HG03342 (cell line): ENCODE measurements around the gene DLX2.

Experiments
- ATAC-seq: cut with Tn5 transposase; IDR thresholded peaks from one replicate; pipeline ENCODE4 v1.9.1; 2021; ENCODE audit warnings: mild to moderate bottlenecking, moderate library complexity; ENCODE audit not compliant: unreplicated experiment

DLX2 gene

DNA sequence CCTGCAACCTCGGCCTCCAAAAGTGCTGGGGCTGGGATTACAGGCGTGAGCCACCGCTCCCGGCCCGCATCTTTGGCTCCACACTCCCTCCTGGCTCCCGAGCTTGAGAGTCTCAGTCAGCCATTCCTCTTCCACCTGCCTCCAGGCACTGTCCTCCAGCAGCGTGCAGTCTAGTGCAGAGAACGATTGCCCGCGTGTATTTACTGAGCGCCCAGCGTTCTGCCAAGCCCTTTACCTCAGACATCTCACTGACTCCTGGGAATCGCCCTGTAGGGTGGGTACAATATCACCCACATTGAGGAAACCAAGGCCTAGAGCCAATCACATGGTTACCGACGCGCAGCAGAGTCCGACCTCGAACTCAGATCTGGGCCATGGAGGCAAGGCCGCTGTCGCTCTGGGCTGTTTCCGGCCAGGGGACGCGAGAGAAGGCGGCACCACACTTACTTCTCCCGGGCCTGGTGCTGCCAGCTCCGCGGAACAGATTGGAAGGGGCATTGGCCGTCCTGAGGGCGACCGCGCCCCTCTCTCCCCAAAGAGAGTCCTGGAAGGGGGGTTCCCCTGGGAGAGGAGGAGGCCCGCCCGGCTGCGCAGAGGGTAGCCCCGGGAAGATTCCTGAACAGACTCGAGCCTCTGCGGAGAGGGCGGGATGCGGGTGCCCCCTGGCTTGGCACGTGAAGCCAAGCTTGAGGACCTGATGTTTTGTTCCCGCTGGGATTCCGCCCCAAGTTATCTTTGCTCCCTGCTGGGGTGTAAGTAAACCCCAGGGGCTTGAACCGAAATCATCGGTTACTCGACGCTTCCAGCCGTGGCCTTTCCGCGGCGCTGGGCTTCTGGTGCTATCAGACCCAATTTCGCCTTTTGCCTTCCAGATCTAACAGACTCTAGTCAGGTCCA, 5.2 kb upstream of the DLX2 start:
- no peak for ATAC-seq

GRCh38 chr2:172106108-172106961, 3.6 kb upstream of the DLX2 start:
- no peak for ATAC-seq

- no peak for ATAC-seq
These were observed 2.9 kb upstream of the DLX2 start for GRCh38 chr2:172105471-172106107.

DNA sequence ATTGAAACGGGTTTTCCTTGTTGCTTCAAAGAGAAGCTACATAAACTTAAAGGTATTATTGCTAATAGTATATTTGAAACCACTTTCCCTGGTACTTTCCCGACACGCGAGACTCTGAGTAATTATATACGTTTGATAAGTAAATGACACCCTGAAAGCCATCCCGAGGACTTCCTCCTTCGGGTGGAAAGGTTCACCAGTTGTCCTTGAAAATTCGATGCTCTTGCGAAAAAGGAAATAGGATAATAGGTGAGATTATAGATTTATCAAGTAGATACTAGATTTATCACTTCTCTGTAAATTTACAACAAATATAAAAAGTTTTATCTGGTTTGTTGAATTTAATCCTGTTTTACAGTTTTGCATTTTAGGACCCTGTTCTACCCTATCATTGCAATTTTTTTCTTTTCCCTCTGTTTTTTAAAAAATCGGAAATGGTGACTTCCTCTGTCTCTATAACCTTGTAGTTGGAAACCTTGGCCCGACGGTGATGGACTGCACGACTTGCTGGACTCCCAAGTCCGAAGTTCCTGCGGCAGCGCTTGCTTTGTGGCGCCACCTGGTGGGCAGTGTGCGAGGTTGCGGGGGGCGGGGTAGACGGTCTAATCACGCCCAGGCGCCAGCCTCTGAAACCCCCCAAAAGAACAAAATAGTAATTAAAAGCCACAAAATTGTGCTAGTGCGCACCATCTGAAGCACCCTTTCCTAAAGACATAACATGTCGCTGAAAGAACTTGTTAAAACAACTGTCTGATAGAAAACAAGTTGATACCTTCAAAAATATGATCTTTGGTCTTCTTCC, 972 bp upstream of the DLX2 start:
- ATAC-seq, result no peak

- peak; percentile 10 for ATAC-seq
These were observed 794 bp downstream of the DLX2 start for GRCh38 chr2:172101821-172102390.

DNA sequence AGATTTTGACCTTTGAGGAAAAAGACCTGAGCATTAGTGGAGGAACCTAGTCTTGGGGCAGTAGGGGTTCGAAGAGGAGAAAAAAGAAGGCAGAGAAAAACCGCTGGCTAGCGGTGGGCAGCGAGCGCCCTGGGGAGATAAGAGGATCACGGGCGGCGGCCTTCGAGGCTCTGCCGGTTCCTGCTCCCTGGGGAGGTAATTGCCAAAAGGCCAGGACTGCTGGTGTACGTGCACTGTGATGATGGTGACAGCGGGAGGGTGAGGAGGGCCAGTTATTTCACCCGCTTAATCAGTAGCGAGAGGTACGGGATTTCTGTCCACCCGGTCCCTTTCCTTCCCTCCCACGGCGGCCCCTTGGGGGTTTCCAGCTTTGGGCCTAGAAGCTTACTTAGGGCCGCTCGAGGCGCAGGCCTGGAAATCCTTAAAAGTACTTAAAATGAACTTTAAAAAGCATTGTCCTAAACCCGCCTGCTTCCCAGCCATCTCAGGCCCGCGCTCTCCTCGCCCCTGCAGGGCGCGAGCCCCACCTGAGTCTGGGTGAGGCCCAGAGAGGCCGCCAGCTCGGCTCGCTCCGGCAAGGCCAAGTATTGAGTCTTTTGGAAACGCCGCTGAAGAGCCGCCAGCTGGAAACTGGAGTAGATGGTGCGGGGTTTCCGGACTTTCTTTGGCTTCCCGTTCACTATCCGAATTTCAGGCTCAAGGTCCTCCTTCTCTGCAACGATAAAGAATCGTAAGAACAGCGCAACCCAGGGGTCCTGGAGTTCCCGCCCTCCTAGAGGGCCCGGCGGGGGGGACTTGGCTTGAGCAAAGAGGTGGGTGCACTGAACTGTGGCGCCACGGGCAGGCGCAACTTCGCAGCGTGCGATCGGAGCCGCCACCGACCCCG, 1.5 kb downstream of the DLX2 start:
- no peak for ATAC-seq

DNA sequence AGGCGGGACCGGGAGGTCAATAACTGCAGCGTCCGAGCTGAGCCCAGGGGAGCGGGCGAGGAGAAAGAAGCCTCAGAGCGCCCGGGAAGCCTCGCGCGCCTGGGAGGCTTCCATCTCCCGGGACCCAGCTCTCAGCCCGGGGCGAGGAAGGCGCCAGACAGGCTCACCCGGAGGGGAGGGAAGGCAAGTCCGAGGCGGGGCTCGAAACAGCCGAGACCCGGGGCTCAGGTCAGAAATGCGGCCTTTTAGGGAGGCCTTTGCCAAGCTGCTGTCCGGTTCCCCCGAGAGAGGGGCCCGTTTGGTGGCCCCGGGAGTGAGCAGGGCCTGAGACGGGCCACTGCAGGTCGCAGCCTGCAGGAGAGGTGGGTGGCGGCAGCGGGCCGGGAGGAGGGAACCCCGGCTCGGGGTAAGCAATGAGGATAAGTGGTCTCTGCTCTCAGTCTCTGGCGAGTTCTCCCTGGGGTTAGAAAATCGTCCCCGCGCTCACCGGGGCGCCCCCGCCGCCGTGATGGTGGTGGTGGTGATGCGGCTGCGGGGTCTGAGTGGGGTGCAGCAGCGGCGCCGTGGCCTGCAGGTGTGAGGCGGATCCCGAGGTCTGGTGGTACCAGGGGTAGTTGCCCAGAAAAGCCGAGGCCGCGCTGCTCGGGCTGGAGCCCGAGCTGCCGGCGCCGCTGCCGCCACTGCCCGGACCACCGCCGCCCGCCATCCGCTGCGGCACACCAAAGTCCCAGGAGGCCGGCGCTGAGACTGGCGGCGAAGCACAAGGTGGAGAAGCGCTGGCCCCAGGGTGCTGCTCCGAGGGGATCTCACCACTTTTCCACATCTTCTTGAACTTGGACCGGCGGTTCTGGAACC, 2.4 kb downstream of the DLX2 start:
- no peak for ATAC-seq

- ATAC-seq, result no peak
These were observed 3.1 kb downstream of the DLX2 start for GRCh38 chr2:172099472-172100079.

GRCh38 chr2:172098650-172099471, 3.8 kb downstream of the DLX2 start:
- no peak for ATAC-seq

DNA sequence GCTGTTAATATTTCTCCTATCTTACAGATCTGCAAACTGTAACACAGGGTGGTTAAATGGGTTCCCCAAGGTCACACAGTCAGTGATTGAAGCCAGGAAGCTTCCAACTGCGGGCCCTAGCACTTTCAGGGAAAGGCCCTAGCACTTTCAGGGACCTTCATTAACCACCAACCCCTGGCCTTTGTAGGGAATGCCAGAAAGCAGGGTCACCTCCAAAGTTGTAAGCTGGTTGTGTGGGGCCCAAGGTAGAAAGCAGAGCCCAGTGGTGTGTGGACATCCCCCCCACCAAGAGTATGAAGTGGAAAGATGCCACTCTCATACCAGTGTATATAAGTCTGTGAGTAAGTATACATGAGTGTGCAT, 4.4 kb downstream of the DLX2 start:
- ATAC-seq, result no peak

- no peak for ATAC-seq
These were observed 5.1 kb downstream of the DLX2 start for GRCh38 chr2:172097557-172098131.

DNA sequence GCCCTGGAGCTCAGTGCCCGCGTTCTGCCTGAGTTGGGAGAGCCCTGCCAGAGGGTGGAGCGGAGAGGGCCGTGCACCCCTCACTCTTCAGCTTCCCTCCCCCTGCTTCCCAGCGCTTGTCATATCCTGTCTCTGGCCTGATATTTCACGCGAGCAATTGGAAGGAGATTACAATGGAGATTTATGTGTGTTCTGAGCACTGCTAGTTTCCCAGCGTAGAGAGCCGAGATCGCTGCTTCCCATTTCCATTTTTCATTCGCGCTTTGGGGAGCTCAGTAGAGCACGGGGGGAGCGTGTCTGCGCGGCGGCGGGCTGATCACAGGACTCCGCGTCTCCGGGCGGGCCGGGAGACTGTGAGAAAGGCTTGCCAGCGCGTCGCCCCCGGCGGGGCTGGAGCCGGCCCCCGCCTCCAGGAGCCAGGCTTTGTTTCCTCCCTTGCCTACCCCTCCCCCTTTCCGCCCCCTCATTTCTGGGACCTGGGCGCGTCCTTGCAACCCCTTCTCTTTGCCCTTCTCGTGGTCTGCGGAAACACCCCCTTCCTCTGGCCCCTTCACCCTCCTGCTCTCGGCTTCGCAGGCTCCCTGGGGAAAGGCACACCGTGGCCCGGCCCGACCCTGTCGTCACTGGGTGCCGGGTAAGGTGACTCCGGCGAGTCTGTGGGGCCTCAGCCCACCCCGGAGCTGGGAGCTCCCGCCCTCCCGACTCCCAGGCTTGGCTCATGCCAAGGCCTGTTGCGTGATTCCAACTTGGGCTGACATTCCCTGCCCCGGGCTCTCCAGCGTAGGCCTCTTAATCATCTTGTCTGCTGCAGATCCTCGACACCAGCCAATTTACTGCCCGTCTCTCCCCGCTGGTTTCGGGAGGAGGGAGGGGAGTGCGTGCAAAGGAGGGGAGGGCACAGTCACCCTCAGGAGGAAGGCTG, 5.8 kb downstream of the DLX2 start:
- ATAC-seq, result no peak

DNA sequence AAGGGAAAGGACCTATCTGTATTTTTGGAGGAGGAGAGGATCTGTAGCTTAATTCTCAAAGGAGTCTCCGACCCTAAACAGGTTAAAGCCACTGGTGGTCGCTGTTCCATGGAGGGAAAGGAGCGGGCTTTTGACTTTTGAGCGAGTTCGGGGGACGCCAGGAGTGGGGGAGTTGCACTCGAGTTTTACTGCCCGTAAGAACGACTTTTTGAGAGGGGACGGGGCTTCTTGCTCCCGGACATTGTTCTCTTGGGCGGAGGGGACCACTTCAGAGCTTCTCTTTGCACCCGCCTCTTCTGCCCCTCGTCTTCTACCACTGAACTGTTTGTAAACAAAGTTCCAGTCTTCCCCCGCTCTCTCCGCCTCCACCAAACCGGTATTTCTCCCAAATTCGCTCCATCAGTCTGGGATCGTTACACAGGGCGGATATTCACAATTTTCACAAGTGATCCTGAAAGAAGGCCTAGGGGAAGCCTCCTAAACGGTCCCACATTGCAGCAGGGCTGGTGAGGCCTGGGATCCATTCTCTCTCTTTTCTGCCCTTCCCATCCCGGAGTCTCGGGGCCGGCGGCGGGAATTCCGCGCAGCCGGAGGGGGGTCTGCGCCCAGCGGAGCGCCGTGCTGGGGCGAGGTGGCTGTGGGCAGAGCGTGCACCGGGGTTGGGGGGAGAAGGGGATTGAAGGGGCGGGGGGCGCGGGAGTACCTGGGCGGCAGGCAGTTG, 6.6 kb downstream of the DLX2 start:
- ATAC-seq, result no peak

DNA sequence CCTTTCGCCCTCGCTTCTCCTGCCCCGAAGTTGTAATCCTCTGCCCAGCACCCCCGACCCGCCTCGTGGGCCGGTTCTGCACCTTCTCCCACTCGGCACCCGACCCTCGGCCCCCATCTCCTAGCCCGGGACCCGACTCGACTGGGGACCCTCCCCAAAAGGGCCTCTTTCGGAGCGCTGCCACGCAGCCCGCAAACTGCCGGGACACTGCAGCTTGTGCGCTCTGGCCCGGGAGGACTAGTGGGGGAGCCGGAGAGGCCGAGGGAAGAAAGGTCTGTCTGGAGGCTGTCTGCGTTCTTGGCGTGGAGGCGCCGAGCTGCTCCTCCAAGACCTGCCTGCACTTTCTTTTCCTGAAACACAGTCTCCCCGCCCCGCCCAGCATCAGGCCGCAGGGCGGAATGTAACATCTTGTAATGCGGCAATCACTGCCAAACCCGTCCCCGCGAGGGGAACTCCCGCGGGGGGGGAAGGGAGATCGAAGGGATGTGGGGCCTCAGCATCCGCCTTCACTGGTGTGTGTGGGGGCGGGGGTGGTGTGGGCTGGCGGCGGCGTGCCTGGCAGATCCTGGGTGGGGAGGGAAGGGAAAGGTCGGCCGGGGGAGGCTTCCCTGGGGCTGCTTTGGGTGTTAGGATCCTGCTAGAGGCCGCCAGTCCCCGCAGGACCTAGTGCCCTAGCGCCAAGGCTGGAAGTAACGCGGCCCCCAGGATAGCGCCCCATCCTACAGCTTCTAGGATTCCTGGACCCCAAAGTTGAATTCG, 7.4 kb downstream of the DLX2 start:
- no peak for ATAC-seq
